Measurements from ENCODE around the gene KIAA1217.

KIAA1217 gene

DNA sequence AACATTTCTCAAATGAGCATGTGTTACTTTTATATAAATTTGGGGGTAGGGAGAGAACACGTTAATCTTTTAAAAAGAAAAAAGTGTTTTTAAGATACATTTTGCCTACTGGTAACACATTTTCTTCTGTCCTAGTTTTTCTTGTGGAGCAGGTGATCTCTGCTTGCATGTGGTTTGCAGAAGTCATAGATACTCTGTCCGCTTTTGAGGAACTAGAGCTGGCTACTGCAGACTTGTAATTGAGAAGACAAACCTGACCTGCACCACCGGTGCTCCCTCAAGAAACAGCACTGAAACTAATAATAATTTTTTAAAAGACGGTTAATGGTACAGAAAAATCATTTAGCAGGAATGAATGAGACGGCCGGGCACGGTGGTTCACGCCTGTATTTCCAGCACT lies 243.1 kb downstream of the KIAA1217 start:
- TF ChIP-seq, protein P1, sequence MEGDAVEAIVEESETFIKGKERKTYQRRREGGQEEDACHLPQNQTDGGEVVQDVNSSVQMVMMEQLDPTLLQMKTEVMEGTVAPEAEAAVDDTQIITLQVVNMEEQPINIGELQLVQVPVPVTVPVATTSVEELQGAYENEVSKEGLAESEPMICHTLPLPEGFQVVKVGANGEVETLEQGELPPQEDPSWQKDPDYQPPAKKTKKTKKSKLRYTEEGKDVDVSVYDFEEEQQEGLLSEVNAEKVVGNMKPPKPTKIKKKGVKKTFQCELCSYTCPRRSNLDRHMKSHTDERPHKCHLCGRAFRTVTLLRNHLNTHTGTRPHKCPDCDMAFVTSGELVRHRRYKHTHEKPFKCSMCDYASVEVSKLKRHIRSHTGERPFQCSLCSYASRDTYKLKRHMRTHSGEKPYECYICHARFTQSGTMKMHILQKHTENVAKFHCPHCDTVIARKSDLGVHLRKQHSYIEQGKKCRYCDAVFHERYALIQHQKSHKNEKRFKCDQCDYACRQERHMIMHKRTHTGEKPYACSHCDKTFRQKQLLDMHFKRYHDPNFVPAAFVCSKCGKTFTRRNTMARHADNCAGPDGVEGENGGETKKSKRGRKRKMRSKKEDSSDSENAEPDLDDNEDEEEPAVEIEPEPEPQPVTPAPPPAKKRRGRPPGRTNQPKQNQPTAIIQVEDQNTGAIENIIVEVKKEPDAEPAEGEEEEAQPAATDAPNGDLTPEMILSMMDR (IDR thresholded peaks at IDR 0.05; ENCODE audit: borderline replicate concordance, control extremely low read depth, extremely low read depth, insufficient read depth, missing control alignments): no peak
- in situ Hi-C loops (cut with MboI; ENCODE audit: low sequenced_read_pairs, unreplicated experiment): no loop called here
- DNase-seq (ENCODE audit: low spot score): no peak

DNA sequence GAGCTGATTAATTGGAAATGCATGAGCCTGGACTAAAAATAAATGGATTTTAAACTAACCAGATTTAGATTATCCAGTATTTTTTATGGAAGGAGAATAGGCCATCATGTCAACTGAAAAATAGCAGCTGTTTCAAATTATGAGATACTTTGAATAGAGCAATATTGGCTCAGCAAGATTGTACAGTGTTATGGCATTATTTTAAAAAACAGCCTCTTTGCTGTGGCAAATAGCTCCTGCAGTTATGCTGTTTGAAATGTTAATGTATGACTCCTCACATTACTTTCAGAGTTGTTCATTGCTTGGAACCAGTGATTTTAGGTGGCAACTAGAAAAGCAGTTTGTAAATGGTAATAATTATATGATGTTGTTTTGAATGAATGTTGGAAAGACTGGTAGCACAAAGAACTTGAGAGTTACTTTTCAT lies 244.5 kb downstream of the KIAA1217 start:
- in situ Hi-C loops (cut with MboI; ENCODE audit: low sequenced_read_pairs, unreplicated experiment): no loop called here
- no peak for DNase-seq (ENCODE audit: low spot score)
- TF ChIP-seq, protein P1 (IDR thresholded peaks at IDR 0.05; ENCODE audit: borderline replicate concordance, control extremely low read depth, extremely low read depth, insufficient read depth, missing control alignments): no peak

DNA sequence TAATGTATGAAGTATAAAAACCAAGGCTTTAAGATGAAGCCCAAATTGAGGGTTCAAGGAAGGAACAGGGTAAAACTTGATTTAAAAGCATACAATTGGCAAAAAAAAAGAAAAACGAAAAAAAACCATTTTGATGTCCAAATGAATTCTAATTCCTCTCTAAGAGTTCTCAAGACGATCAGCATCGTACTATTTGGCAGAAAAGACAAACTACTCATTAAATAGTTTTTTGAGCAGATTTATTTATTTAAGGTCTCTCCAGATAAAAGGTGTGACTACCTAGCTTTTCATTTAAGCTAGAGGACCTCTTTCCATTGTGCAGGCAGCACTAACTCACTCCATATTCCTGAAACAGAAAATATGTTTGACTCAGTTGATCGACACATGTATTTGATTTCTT lies 245.0 kb downstream of the KIAA1217 start:
- TF ChIP-seq, protein P1 (IDR thresholded peaks at IDR 0.05; ENCODE audit: borderline replicate concordance, control extremely low read depth, extremely low read depth, insufficient read depth, missing control alignments): no peak
- no peak for DNase-seq (ENCODE audit: low spot score)
- in situ Hi-C loops (cut with MboI; ENCODE audit: low sequenced_read_pairs, unreplicated experiment): no loop called here

DNA sequence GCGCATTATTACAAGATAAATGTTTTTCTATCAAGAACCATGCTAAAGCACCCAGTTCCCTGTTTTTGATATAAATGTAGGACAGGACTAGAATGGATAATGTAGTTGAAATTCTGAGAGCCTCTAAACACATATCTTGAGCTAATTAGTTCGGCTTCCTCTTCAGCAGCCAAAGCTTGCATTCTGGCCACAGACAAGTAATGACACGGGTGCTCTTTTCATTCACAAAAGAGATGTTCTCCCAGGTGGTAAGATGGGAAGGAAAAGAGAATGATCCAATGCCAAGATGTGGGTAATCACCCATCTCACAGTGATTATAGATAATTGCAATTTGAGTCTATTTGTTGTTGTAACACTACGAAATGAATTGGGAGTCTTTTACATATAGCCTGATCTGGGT lies 246.5 kb downstream of the KIAA1217 start:
- TF ChIP-seq, protein P1 (IDR thresholded peaks at IDR 0.05; ENCODE audit: borderline replicate concordance, control extremely low read depth, extremely low read depth, insufficient read depth, missing control alignments): no peak
- in situ Hi-C loops (cut with MboI; ENCODE audit: low sequenced_read_pairs, unreplicated experiment): no loop called here
- no peak for DNase-seq (ENCODE audit: low spot score)

DNA sequence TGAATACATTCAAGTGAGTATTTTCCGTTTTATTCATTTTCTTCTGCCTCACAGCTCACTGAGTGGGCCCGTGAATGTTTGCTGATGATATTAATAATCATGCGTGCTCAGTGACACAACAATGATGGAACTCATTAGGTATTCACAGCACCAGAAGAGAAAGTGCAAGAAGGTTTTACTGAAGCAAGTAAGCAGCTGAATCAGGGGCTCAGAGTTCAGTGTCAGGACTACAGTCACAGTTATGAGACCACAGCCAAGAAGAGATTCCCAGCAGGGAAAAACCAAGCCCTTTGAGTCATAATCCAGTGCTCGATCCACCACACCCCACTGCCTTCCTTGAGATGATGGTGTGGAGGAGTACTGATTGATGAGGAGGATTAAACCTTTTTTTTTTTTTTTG lies 247.4 kb downstream of the KIAA1217 start:
- TF ChIP-seq, protein P1 (IDR thresholded peaks at IDR 0.05; ENCODE audit: borderline replicate concordance, control extremely low read depth, extremely low read depth, insufficient read depth, missing control alignments): no peak
- DNase-seq (ENCODE audit: low spot score): no peak
- in situ Hi-C loops (cut with MboI; ENCODE audit: low sequenced_read_pairs, unreplicated experiment): no loop called here

DNA sequence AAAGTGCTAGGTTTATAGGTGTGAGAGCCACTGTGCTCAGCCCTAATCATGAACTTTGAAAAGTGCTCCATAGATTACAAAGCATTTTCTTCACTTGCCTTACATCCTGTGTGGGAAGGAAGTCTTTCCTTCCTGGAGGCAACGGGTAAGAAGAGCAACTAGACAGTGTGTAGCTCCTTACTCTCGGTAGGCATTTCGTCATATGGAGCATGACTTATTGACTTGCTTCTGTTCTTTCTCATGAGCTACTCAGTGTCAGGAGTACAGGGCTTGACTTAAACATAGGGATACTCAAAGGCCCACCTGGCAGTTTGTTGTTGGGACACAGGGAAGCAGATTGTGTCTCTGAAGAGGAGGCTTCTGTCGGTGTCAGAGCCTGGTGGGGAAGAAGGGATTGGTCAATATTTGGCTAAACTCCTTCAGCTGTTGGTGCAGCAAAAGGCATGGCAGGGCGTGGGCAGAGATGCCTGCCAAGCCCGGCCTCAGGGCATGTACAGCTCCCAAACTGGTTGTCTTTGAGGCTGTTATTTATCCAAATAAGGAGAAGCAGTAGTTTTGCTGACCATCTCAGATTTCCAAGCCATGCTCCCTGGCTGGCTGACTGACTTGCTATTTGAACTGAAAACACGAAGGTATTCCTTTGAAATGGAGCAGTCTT lies 248.9 kb downstream of the KIAA1217 start:
- in situ Hi-C loops (cut with MboI; ENCODE audit: low sequenced_read_pairs, unreplicated experiment): no loop called here
- DNase-seq (ENCODE audit: low spot score): no peak
- TF ChIP-seq, protein P1 (IDR thresholded peaks at IDR 0.05; ENCODE audit: borderline replicate concordance, control extremely low read depth, extremely low read depth, insufficient read depth, missing control alignments): no peak
